IPS DF 6.9 (cell line): Measurements from ENCODE around the gene RNF34.

ENCODE experiments used
- DNase-seq: peaks from one replicate; pipeline ENCODE4 v3.0.0-alpha.2; 2013; ENCODE audit warnings: low read depth, low spot score
- H3K27ac ChIP-seq: one replicate; pipeline ENCODE4 v1.5.1; 2013; ENCODE audit warnings: low read length, control low read depth
- H3K27me3 ChIP-seq: 2 replicates; pipeline ENCODE4 v1.6.1; 2013; ENCODE audit warnings: mild to moderate bottlenecking, low read length; ENCODE audit not compliant: control insufficient read depth, insufficient read depth
- H3K36me3 ChIP-seq: 2 replicates; pipeline ENCODE4 v1.6.1; 2013; ENCODE audit warnings: low read length; ENCODE audit not compliant: control insufficient read depth, insufficient read depth
- H3K4me1 ChIP-seq: 2 replicates; pipeline ENCODE4 v1.6.1; 2013; ENCODE audit warnings: low read length; ENCODE audit not compliant: control insufficient read depth, insufficient read depth
- H3K4me3 ChIP-seq: 2 replicates; pipeline ENCODE4 v1.5.1; 2013; ENCODE audit warnings: mild to moderate bottlenecking, low read length
- H3K9me3 ChIP-seq: 2 replicates; pipeline ENCODE4 v1.6.1; 2013; ENCODE audit warnings: low read length, inconsistent platforms; ENCODE audit not compliant: control insufficient read depth, insufficient read depth
- WGBS: extraction: QIAGEN DNeasy Blood & Tissue Kit; methylation state at CpG from one replicate; pipeline ENCODE4 v1.1.7; 2013; ENCODE audit warnings: mixed read lengths, missing lambda C conversion rate; ENCODE audit not compliant: insufficient read length, insufficient coverage; 5-methylcytosine and 5-hydroxymethylcytosine counted together

RNF34 gene

GRCh38 chr12:121390856-121391255, 9.1 kb upstream of the RNF34 start:
- H3K36me3 ChIP-seq = no peaks in the 10 kb centered on the region
- DNase-seq = no peak
- H3K9me3 ChIP-seq = no peaks in the 10 kb centered on the region
- no CpG with 5 or more reads among the region's 2 CpGs for WGBS
- no peaks in the 10 kb centered on the region for H3K27me3 ChIP-seq
- no peak overlapping the region for H3K27ac ChIP-seq
- H3K4me3 ChIP-seq = no peak overlapping the region
- H3K4me1 ChIP-seq = no peaks in the 10 kb centered on the region

GRCh38 chr12:121391619-121392324, 8.1 kb upstream of the RNF34 start:
- Histone ChIP-seq H3K4me1 (no peaks in the 10 kb centered on the region), H3K36me3 (no peaks in the 10 kb centered on the region), H3K4me3 (no peak overlapping the region), H3K9me3 (no peaks in the 10 kb centered on the region), H3K27ac (no peak overlapping the region), H3K27me3 (no peaks in the 10 kb centered on the region)
- WGBS = no CpG with 5 or more reads among the region's 10 CpGs
- no peak for DNase-seq

- Histone ChIP-seq H3K36me3 (no peaks in the 10 kb centered on the region), H3K27ac (no peak overlapping the region), H3K9me3 (no peaks in the 10 kb centered on the region), H3K4me3 (no peak overlapping the region), H3K4me1 (no peaks in the 10 kb centered on the region), H3K27me3 (no peaks in the 10 kb centered on the region)
- DNase-seq = no peak
- WGBS = no CpG with 5 or more reads among the region's 3 CpGs
These were observed 7.6 kb upstream of the RNF34 start for GRCh38 chr12:121392325-121392716.

GRCh38 chr12:121397521-121397920, 2.4 kb upstream of the RNF34 start:
- no peak overlapping the region for H3K4me3 ChIP-seq
- no peak overlapping the region for H3K27ac ChIP-seq
- H3K27me3 ChIP-seq = no peaks in the 10 kb centered on the region
- no peaks in the 10 kb centered on the region for H3K36me3 ChIP-seq
- no peaks in the 10 kb centered on the region for H3K4me1 ChIP-seq
- H3K9me3 ChIP-seq = no peaks in the 10 kb centered on the region
- WGBS = no CpG with 5 or more reads among the region's 14 CpGs
- DNase-seq = no peak

- no peak for DNase-seq
- Histone ChIP-seq H3K36me3 (no peaks in the 10 kb centered on the region), H3K9me3 (no peaks in the 10 kb centered on the region), H3K27me3 (no peaks in the 10 kb centered on the region), H3K4me3 (no peak overlapping the region), H3K27ac (no peak overlapping the region), H3K4me1 (no peaks in the 10 kb centered on the region)
- no CpG with 5 or more reads among the region's 5 CpGs for WGBS
These were observed 1.6 kb upstream of the RNF34 start for GRCh38 chr12:121398355-121398754.

GRCh38 chr12:121400332-121401139, 618 bp downstream of the RNF34 start:
- Histone ChIP-seq H3K4me1 (no peaks in the 10 kb centered on the region), H3K4me3 (peak overlapping the region; percentile 85), H3K27me3 (no peaks in the 10 kb centered on the region), H3K36me3 (no peaks in the 10 kb centered on the region), H3K9me3 (no peaks in the 10 kb centered on the region), H3K27ac (no peak overlapping the region)
- DNase-seq = peak; percentile 11
- no CpG with 5 or more reads among the region's 48 CpGs for WGBS

GRCh38 chr12:121403721-121404120, 3.8 kb downstream of the RNF34 start:
- H3K27ac ChIP-seq = no peak overlapping the region
- WGBS = no CpG with 5 or more reads among the region's 5 CpGs

GRCh38 chr12:121404734-121405133, 4.8 kb downstream of the RNF34 start:
- no peaks in the 10 kb centered on the region for H3K4me1 ChIP-seq
- H3K27me3 ChIP-seq = no peaks in the 10 kb centered on the region
- H3K27ac ChIP-seq = no peak overlapping the region
- no peak overlapping the region for H3K4me3 ChIP-seq
- H3K9me3 ChIP-seq = no peaks in the 10 kb centered on the region
- no peak for DNase-seq
- H3K36me3 ChIP-seq = no peaks in the 10 kb centered on the region
- WGBS = no CpG with 5 or more reads among the region's 1 CpG

More at GRCh38 chr12:121403721-121404120, 3.8 kb downstream of the RNF34 start:
- Histone ChIP-seq H3K4me1 (no peaks in the 10 kb centered on the region), H3K4me3 (no peak overlapping the region), H3K27me3 (no peaks in the 10 kb centered on the region), H3K9me3 (no peaks in the 10 kb centered on the region), H3K36me3 (no peaks in the 10 kb centered on the region)
- DNase-seq = no peak

GRCh38 chr12:121405211-121405610, 5.3 kb downstream of the RNF34 start:
- Histone ChIP-seq H3K36me3 (no peaks in the 10 kb centered on the region), H3K27me3 (no peaks in the 10 kb centered on the region), H3K4me3 (no peak overlapping the region), H3K9me3 (no peaks in the 10 kb centered on the region), H3K27ac (no peak overlapping the region), H3K4me1 (no peaks in the 10 kb centered on the region)
- no CpG with 5 or more reads among the region's 2 CpGs for WGBS
- no peak for DNase-seq

- H3K27me3 ChIP-seq = no peaks in the 10 kb centered on the region
- H3K27ac ChIP-seq = no peak overlapping the region
- no peaks in the 10 kb centered on the region for H3K9me3 ChIP-seq
- peaks cover 6% of the 10 kb centered on the region; the same call in 1 of the 2 replicates for H3K36me3 ChIP-seq
- DNase-seq = no peak
- no peak overlapping the region for H3K4me3 ChIP-seq
- WGBS = no CpG with 5 or more reads among the region's 1 CpG
- no peaks in the 10 kb centered on the region for H3K4me1 ChIP-seq
These were observed 14.0 kb downstream of the RNF34 start for GRCh38 chr12:121413917-121414316.
